Measurements from ENCODE around the gene KDM8. TPM values are rescaled to one million over a fixed set of nuclear protein-coding genes. Genes with fewer than 3 reads are reported as not detected.
A peak's percentile ranks its signal among the peaks of the same experiment; 100 is the strongest.

The KDM8 gene
- total RNA-seq, 1 donor: 3.3 TPM

DNA sequence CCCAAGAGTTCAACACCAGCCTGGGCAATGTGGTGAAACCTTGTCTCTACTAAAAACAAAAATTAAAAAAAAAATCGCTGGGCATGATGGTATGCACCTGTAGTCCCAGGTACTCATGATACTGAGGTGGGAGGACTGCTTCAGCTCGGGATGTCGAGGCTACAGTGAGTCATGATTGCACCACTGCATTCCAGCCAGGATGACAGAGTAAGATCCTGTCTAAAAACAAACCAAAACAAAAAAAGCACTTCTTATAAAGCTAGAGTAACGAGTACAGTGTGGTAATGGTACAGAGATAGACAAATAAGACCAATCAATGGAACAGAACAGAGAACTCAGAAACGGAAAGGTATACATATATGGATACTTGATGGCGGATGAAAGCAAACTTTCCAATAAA is 60.8 kb downstream of the KDM8 start:
- H3K4me3 ChIP-seq (ENCODE audit: low read depth, low read length): no peak overlapping the region
- peak; percentile 71 for DNase-seq (ENCODE audit: low read depth)
- TF ChIP-seq, protein P1, sequence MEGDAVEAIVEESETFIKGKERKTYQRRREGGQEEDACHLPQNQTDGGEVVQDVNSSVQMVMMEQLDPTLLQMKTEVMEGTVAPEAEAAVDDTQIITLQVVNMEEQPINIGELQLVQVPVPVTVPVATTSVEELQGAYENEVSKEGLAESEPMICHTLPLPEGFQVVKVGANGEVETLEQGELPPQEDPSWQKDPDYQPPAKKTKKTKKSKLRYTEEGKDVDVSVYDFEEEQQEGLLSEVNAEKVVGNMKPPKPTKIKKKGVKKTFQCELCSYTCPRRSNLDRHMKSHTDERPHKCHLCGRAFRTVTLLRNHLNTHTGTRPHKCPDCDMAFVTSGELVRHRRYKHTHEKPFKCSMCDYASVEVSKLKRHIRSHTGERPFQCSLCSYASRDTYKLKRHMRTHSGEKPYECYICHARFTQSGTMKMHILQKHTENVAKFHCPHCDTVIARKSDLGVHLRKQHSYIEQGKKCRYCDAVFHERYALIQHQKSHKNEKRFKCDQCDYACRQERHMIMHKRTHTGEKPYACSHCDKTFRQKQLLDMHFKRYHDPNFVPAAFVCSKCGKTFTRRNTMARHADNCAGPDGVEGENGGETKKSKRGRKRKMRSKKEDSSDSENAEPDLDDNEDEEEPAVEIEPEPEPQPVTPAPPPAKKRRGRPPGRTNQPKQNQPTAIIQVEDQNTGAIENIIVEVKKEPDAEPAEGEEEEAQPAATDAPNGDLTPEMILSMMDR (IDR thresholded peaks at IDR 0.05; ENCODE audit: insufficient read depth, low read length): no peak

DNA sequence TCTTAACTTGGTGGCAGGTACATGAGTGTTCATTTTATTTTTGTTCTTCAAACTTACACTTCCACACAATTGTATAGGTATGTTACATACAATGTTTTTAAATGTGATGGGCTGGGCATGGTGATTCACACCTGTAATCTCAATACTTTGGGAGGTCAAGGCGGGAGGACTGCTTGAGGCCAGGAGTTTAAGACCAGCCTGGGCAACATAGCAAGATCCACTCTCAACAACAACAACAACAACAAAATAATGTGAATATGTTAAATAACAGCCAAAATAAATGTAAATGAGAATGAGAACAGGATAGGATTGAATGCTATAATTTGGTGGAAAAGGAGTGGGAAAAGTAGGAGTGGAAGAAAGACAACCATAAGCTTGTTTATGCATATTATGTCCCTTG is 62.7 kb downstream of the KDM8 start:
- DNase-seq (ENCODE audit: low read depth): no peak

GRCh38 chr16:27267037-27267677 is 63.8 kb downstream of the KDM8 start:
- TF ChIP-seq, protein P1 (IDR thresholded peaks at IDR 0.05; ENCODE audit: insufficient read depth, low read length): no peak
- H3K4me3 ChIP-seq (ENCODE audit: low read depth, low read length): no peak overlapping the region
- DNase-seq (ENCODE audit: low read depth): no peak

More for the DNA sequence above, 62.7 kb downstream of the KDM8 start:
- H3K4me3 ChIP-seq (ENCODE audit: low read depth, low read length): no peak overlapping the region
- TF ChIP-seq, protein P1 (IDR thresholded peaks at IDR 0.05; ENCODE audit: insufficient read depth, low read length): no peak

GRCh38 chr16:27268376-27269299 is 65.3 kb downstream of the KDM8 start, which contains the start of gene NSMCE1:
TSS of gene NSMCE1 (minus strand) at chr16:27268772. CDS start at chr16:27257570, 11,202 bp downstream.
- DNase-seq (ENCODE audit: low read depth): peak; percentile 97
- peak within 1 kb of the TSS; percentile 91 for H3K4me3 ChIP-seq (ENCODE audit: low read depth, low read length)
- TF ChIP-seq, protein P1 (IDR thresholded peaks at IDR 0.05; ENCODE audit: insufficient read depth, low read length): peak; percentile 41

GRCh38 chr16:27269300-27270150 is 66.2 kb downstream of the KDM8 start:
- no peak for DNase-seq (ENCODE audit: low read depth)
- TF ChIP-seq, protein P1 (IDR thresholded peaks at IDR 0.05; ENCODE audit: insufficient read depth, low read length): no peak
- H3K4me3 ChIP-seq (ENCODE audit: low read depth, low read length): peak overlapping the region; percentile 91

DNA sequence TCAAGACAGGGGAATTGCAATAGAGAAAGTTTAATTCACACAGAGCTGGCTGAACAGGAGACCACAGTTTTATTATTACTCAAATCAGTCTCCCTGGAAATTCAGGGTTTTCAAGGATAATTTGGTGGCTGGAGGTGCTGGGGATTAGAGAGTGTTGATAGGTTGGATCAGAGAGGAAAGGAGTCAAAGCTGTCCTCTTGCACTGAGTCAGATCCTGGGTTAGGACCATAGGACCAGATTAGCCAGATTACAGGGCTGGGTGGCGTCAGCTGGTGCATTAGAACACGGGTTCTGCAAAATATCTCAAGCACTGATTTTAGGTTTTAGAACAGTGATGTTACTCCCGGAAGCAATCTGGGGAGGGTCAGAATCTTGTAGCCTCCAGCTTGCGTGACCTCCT is 67.0 kb downstream of the KDM8 start:
- no peak overlapping the region for H3K4me3 ChIP-seq (ENCODE audit: low read depth, low read length)
- TF ChIP-seq, protein P1 (IDR thresholded peaks at IDR 0.05; ENCODE audit: insufficient read depth, low read length): no peak

More for the DNA sequence above, 67.0 kb downstream of the KDM8 start:
- no peak for DNase-seq (ENCODE audit: low read depth)

Measured in fibroblast of the aortic adventitia (primary cell).